GM20000 (cell line): ENCODE measurements around the gene HDAC11.
"Not testable (repeated sequence)": the region's sequence is repeated elsewhere in the genome, so short reads cannot be mapped to it uniquely, and the experiment has no call there.

Experiments used
- DNase-seq: peaks from one replicate; pipeline ENCODE4 v3.0.0; 2012; ENCODE audit warnings: low spot score
- CTCF ChIP-seq: IDR thresholded peaks from 2 replicates; pipeline ENCODE4 v1.5.1; 2012; ENCODE audit warnings: mild to moderate bottlenecking, control low read depth; ENCODE audit errors: extremely low read depth, missing control alignments

HDAC11 gene

GRCh38 chr3:13496879-13497278, 16.8 kb downstream of the HDAC11 start:
- no peak for DNase-seq
- TF ChIP-seq CTCF = no peak

GRCh38 chr3:13497386-13497785, 17.3 kb downstream of the HDAC11 start:
- TF ChIP-seq CTCF = no peak
- no peak for DNase-seq

GRCh38 chr3:13498354-13499060, 18.4 kb downstream of the HDAC11 start:
- TF ChIP-seq CTCF = no peak
- no peak for DNase-seq

- DNase-seq = not testable (repeated sequence)
Measured at GRCh38 chr3:13499246-13499645, 19.1 kb downstream of the HDAC11 start.

GRCh38 chr3:13500133-13500885, 20.2 kb downstream of the HDAC11 start:
- peak; percentile 13 for TF ChIP-seq CTCF
- DNase-seq = peak; percentile 53

- no peak for DNase-seq
- no peak for TF ChIP-seq CTCF
Measured at GRCh38 chr3:13501056-13501455, 20.9 kb downstream of the HDAC11 start.

GRCh38 chr3:13501521-13501920, 21.4 kb downstream of the HDAC11 start:
- no peak for TF ChIP-seq CTCF
- no peak for DNase-seq
